ENCODE data around the gene C2CD5.
A peak's percentile ranks its signal among the peaks of the same experiment; 100 is the strongest.

C2CD5 gene

DNA sequence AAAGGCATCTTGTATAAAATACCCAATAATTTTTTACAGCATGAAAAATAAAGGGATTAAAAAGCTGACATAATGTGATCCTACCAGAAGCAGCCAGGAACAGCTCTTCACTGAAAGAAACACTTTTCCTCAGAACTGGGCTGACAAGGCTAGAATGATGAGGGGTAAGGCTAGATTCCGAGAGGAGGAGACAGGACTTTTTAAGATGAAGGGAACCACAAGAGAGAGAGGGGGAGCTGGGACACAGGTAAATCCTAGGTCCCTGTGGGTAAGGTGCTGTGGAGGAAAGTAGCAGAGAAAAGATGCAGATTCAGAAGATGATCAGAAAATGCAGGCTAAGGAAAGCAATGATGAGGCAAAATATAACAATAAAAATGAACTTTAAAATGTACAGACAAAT lies 29.5 kb downstream of the C2CD5 start:
- no peak overlapping the region for H3K4ac ChIP-seq (ENCODE audit: low read depth in 1 of 2, low read length in 2 of 2)
- H3K4me1 ChIP-seq (ENCODE audit: control insufficient read depth, insufficient read depth, low read depth, low read length), result peaks cover 3% of the 10 kb centered on the region
- H3K27ac ChIP-seq (ENCODE audit: low read length, poor library complexity, severe bottlenecking), result no peak overlapping the region
- no peak overlapping the region for H2AK5ac ChIP-seq (ENCODE audit: low read length, severe bottlenecking)
- no peak for DNase-seq
- 97% methylated on average over 1 of the region's 1 CpG for WGBS
- no peak overlapping the region for H3K9ac ChIP-seq (ENCODE audit: low read length)
- no peak overlapping the region for H2BK12ac ChIP-seq (ENCODE audit: low read length in 2 of 2)
- no peak overlapping the region for H2BK5ac ChIP-seq (ENCODE audit: low read depth, low read length, poor library complexity, severe bottlenecking)
- H2BK15ac ChIP-seq (ENCODE audit: low read depth, poor library complexity, severe bottlenecking), result no peak overlapping the region
- H2AFZ ChIP-seq (ENCODE audit: low read depth, low read length), result no peak overlapping the region
- H4K91ac ChIP-seq (ENCODE audit: low read length), result no peak overlapping the region
- H3K18ac ChIP-seq (ENCODE audit: low read depth in 1 of 2, low read length in 2 of 2), result no peak overlapping the region
- no peaks in the 10 kb centered on the region for H3K9me3 ChIP-seq (ENCODE audit: control insufficient read depth, low read length)
- H3K27me3 ChIP-seq (ENCODE audit: control insufficient read depth in 1 of 2, insufficient read depth in 1 of 2, low read length in 2 of 2), result no peaks in the 10 kb centered on the region
- H3K36me3 ChIP-seq (ENCODE audit: control insufficient read depth in 1 of 2, insufficient read depth in 2 of 2, low read depth in 1 of 2, low read length in 2 of 2), result peaks cover 3 to 30% of the 10 kb centered on the region in 2 experiments
- H3K23ac ChIP-seq (ENCODE audit: low read length in 2 of 2), result no peak overlapping the region
- H3K14ac ChIP-seq (ENCODE audit: low read length in 2 of 2), result no peak overlapping the region
- H3K4me2 ChIP-seq (ENCODE audit: low read length, poor library complexity, severe bottlenecking), result no peak overlapping the region
- no peak overlapping the region for H2BK120ac ChIP-seq (ENCODE audit: low read depth, low read length)
- H4K8ac ChIP-seq (ENCODE audit: low read length), result no peak overlapping the region
- peaks cover 4% of the 10 kb centered on the region for H3K79me1 ChIP-seq (replicated peaks; ENCODE audit: low read length, poor library complexity, severe bottlenecking)
- no peak overlapping the region for H3K4me3 ChIP-seq (ENCODE audit: insufficient read depth in 1 of 2, low read depth in 1 of 2, low read length in 2 of 2)

DNA sequence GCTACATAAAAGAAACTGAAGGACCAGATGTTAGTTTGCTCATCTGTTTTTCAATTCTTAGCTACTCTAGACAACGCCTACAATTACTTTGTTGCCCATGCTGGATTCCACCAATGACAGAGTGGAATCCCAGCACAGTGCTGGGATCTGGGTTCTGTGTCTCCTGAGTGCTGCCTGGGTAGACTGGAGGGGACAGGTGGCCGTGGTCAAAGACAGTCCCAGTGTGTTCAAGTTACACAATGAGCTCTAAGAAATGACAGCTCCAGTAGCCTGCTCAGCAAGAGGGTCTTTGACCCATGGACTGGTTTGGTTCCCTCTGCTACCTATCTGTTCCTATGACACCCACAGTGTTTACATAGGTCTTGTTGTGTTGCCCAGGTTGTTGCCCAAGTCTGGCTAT lies 38.5 kb downstream of the C2CD5 start:
- DNase-seq, result no peak
- H3K14ac ChIP-seq (ENCODE audit: low read length in 2 of 2), result no peak overlapping the region
- H3K36me3 ChIP-seq (ENCODE audit: control insufficient read depth in 1 of 2, insufficient read depth in 2 of 2, low read depth in 1 of 2, low read length in 2 of 2), result peaks cover 5 to 42% of the 10 kb centered on the region in 2 experiments
- no peak overlapping the region for H3K4me2 ChIP-seq (ENCODE audit: low read length, poor library complexity, severe bottlenecking)
- H2BK5ac ChIP-seq (ENCODE audit: low read depth, low read length, poor library complexity, severe bottlenecking), result no peak overlapping the region
- no peak overlapping the region for H4K91ac ChIP-seq (ENCODE audit: low read length)
- no peak overlapping the region for H3K4ac ChIP-seq (ENCODE audit: low read depth in 1 of 2, low read length in 2 of 2)
- H2BK15ac ChIP-seq (ENCODE audit: low read depth, poor library complexity, severe bottlenecking), result no peak overlapping the region
- no peaks in the 10 kb centered on the region for H3K4me1 ChIP-seq (ENCODE audit: control insufficient read depth, insufficient read depth, low read depth, low read length)
- H3K27me3 ChIP-seq (ENCODE audit: control insufficient read depth in 1 of 2, insufficient read depth in 1 of 2, low read length in 2 of 2), result no peaks in the 10 kb centered on the region
- H3K18ac ChIP-seq (ENCODE audit: low read depth in 1 of 2, low read length in 2 of 2), result no peak overlapping the region
- H2AFZ ChIP-seq (ENCODE audit: low read depth, low read length), result no peak overlapping the region
- H2BK120ac ChIP-seq (ENCODE audit: low read depth, low read length), result no peak overlapping the region
- 97% methylated on average over 2 of the region's 2 CpGs for WGBS
- H2AK5ac ChIP-seq (ENCODE audit: low read length, severe bottlenecking), result no peak overlapping the region
- no peak overlapping the region for H3K4me3 ChIP-seq (ENCODE audit: insufficient read depth in 1 of 2, low read depth in 1 of 2, low read length in 2 of 2)
- H3K9me3 ChIP-seq (ENCODE audit: control insufficient read depth, low read length), result no peaks in the 10 kb centered on the region
- H3K79me1 ChIP-seq (replicated peaks; ENCODE audit: low read length, poor library complexity, severe bottlenecking), result peaks cover 6% of the 10 kb centered on the region
- H4K8ac ChIP-seq (ENCODE audit: low read length), result no peak overlapping the region
- H3K9ac ChIP-seq (ENCODE audit: low read length), result no peak overlapping the region
- H3K23ac ChIP-seq (ENCODE audit: low read length in 2 of 2), result no peak overlapping the region
- H2BK12ac ChIP-seq (ENCODE audit: low read length in 2 of 2), result no peak overlapping the region
- no peak overlapping the region for H3K27ac ChIP-seq (ENCODE audit: low read length, poor library complexity, severe bottlenecking)

DNA sequence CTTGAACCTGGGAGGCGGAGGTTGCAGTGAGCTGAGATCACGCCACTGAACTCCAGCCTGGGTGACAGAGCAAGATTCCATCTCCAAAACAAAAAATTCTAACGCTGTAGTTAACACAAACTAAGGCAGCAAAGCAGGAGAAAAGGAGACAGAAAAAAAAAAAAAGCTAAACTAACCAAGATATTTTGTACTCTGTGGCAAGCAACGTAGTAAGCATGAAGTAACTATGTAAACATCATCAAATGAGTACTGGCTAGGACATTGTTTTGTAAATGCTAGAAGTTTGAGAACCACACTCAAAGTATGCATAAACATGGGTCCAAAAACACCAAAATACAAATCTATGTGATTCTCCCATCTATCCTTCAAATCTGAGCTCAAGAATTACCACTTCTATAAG lies 44.2 kb downstream of the C2CD5 start:
- H3K23ac ChIP-seq (ENCODE audit: low read length in 2 of 2), result no peak overlapping the region

DNA sequence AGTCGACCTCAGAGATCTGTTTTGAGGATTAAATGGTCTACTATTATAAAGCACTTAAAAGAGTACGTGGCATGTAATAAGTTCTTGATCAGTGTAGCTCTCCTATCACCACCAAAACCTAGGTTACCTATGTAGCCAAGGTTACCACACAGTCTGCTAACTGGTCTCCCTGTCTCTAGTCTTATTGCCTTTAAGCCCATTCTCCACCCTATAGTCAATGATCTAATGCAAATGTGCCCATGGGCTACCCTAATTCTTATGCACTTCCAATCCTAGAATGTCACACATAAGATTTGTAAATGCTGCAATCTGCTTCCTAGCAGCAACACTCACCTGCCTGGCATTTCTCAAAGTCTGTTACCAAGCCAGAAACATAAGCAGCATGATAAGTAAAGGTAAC lies 44.9 kb downstream of the C2CD5 start:
- DNase-seq, result no peak
- 100% methylated on average over 1 of the region's 2 CpGs for WGBS
- H3K9me3 ChIP-seq (ENCODE audit: control insufficient read depth, low read length), result no peaks in the 10 kb centered on the region
- no peak overlapping the region for H2BK120ac ChIP-seq (ENCODE audit: low read depth, low read length)
- no peak overlapping the region for H2BK12ac ChIP-seq (ENCODE audit: low read length in 2 of 2)
- H3K36me3 ChIP-seq (ENCODE audit: control insufficient read depth in 1 of 2, insufficient read depth in 2 of 2, low read depth in 1 of 2, low read length in 2 of 2), result peaks cover 0 to 27% of the 10 kb centered on the region in 2 experiments
- no peak overlapping the region for H3K4me3 ChIP-seq (ENCODE audit: insufficient read depth in 1 of 2, low read depth in 1 of 2, low read length in 2 of 2)
- H3K4ac ChIP-seq (ENCODE audit: low read depth in 1 of 2, low read length in 2 of 2), result no peak overlapping the region
- no peak overlapping the region for H3K9ac ChIP-seq (ENCODE audit: low read length)
- no peak overlapping the region for H3K18ac ChIP-seq (ENCODE audit: low read depth in 1 of 2, low read length in 2 of 2)
- no peaks in the 10 kb centered on the region for H3K4me1 ChIP-seq (ENCODE audit: control insufficient read depth, insufficient read depth, low read depth, low read length)
- H3K79me1 ChIP-seq (replicated peaks; ENCODE audit: low read length, poor library complexity, severe bottlenecking), result peaks cover 2% of the 10 kb centered on the region
- no peak overlapping the region for H2AFZ ChIP-seq (ENCODE audit: low read depth, low read length)
- H4K8ac ChIP-seq (ENCODE audit: low read length), result no peak overlapping the region
- H2BK5ac ChIP-seq (ENCODE audit: low read depth, low read length, poor library complexity, severe bottlenecking), result no peak overlapping the region
- H2AK5ac ChIP-seq (ENCODE audit: low read length, severe bottlenecking), result no peak overlapping the region
- H4K91ac ChIP-seq (ENCODE audit: low read length), result no peak overlapping the region
- no peak overlapping the region for H3K23ac ChIP-seq (ENCODE audit: low read length in 2 of 2)
- H2BK15ac ChIP-seq (ENCODE audit: low read depth, poor library complexity, severe bottlenecking), result no peak overlapping the region
- no peak overlapping the region for H3K4me2 ChIP-seq (ENCODE audit: low read length, poor library complexity, severe bottlenecking)
- H3K27ac ChIP-seq (ENCODE audit: low read length, poor library complexity, severe bottlenecking), result no peak overlapping the region
- no peak overlapping the region for H3K14ac ChIP-seq (ENCODE audit: low read length in 2 of 2)
- H3K27me3 ChIP-seq (ENCODE audit: control insufficient read depth in 1 of 2, insufficient read depth in 1 of 2, low read length in 2 of 2), result no peaks in the 10 kb centered on the region

More for the DNA sequence above, 44.2 kb downstream of the C2CD5 start:
- Histone ChIP-seq H3K4me2 (ENCODE audit: low read length, poor library complexity, severe bottlenecking) (no peak overlapping the region), H3K36me3 (ENCODE audit: control insufficient read depth in 1 of 2, insufficient read depth in 2 of 2, low read depth in 1 of 2, low read length in 2 of 2) (peaks cover 0 to 31% of the 10 kb centered on the region in 2 experiments), H3K4me1 (ENCODE audit: control insufficient read depth, insufficient read depth, low read depth, low read length) (no peaks in the 10 kb centered on the region), H3K27ac (ENCODE audit: low read length, poor library complexity, severe bottlenecking) (no peak overlapping the region), H4K91ac (ENCODE audit: low read length) (no peak overlapping the region), H3K4ac (ENCODE audit: low read depth in 1 of 2, low read length in 2 of 2) (no peak overlapping the region), H2AK5ac (ENCODE audit: low read length, severe bottlenecking) (no peak overlapping the region), H3K9me3 (ENCODE audit: control insufficient read depth, low read length) (no peaks in the 10 kb centered on the region), H2BK5ac (ENCODE audit: low read depth, low read length, poor library complexity, severe bottlenecking) (no peak overlapping the region), H3K18ac (ENCODE audit: low read depth in 1 of 2, low read length in 2 of 2) (no peak overlapping the region), H2BK15ac (ENCODE audit: low read depth, poor library complexity, severe bottlenecking) (no peak overlapping the region), H3K14ac (ENCODE audit: low read length in 2 of 2) (no peak overlapping the region), H2BK12ac (ENCODE audit: low read length in 2 of 2) (no peak overlapping the region), H3K27me3 (ENCODE audit: control insufficient read depth in 1 of 2, insufficient read depth in 1 of 2, low read length in 2 of 2) (no peaks in the 10 kb centered on the region), H3K79me1 (replicated peaks; ENCODE audit: low read length, poor library complexity, severe bottlenecking) (peaks cover 2% of the 10 kb centered on the region), H2AFZ (ENCODE audit: low read depth, low read length) (no peak overlapping the region), H4K8ac (ENCODE audit: low read length) (no peak overlapping the region), H2BK120ac (ENCODE audit: low read depth, low read length) (no peak overlapping the region), H3K4me3 (ENCODE audit: insufficient read depth in 1 of 2, low read depth in 1 of 2, low read length in 2 of 2) (no peak overlapping the region), H3K9ac (ENCODE audit: low read length) (no peak overlapping the region)
- WGBS, result no CpG with 5 or more reads among the region's 4 CpGs
- DNase-seq, result peak; percentile 39

Data from mesenchymal stem cell (in vitro differentiated cells and primary cell).